ENCODE results near the gene SNPH.
A peak's percentile ranks its signal among the peaks of the same experiment; 100 is the strongest.

The SNPH gene

GRCh38 chr20:1302685-1303541, 36.8 kb downstream of the SNPH start:
- Histone ChIP-seq H3K4me1 (ENCODE audit: control insufficient read depth in 2 of 2, insufficient read depth in 1 of 2, low read depth in 1 of 2, low read length in 2 of 2) (peaks cover 0 to 6% of the 10 kb centered on the region in 2 donors), H3K27me3 (ENCODE audit: control insufficient read depth in 3 of 3, insufficient read depth in 3 of 3, low read depth in 1 of 3, low read length in 3 of 3) (peaks cover 0 to 22% (median 0%) of the 10 kb centered on the region in 3 experiments), H3K9ac (ENCODE audit: low read depth, low read length, poor library complexity) (no peak overlapping the region), H3K9me3 (replicated peaks in 1 of 2; ENCODE audit: control insufficient read depth in 2 of 2, insufficient read depth in 1 of 2, low read depth in 1 of 2, low read length in 2 of 2) (no peaks in the 10 kb centered on the region), H3K4me2 (ENCODE audit: insufficient read depth, low read length, poor library complexity, severe bottlenecking) (no peak overlapping the region), H3K36me3 (replicated peaks in 1 of 2; ENCODE audit: control insufficient read depth in 2 of 2, insufficient read depth in 2 of 2, low read length in 2 of 2) (no peaks in the 10 kb centered on the region), H4K91ac (ENCODE audit: low read depth, low read length, poor library complexity) (no peak overlapping the region), H4K8ac (ENCODE audit: low read depth, low read length) (no peak overlapping the region), H2BK5ac (ENCODE audit: low read length) (no peak overlapping the region), H3K4ac (ENCODE audit: low read length) (no peak overlapping the region), H2BK15ac (ENCODE audit: low read length) (no peak overlapping the region), H2AFZ (ENCODE audit: low read length) (no peak overlapping the region), H2BK120ac (ENCODE audit: low read depth, low read length) (no peak overlapping the region), H3K23ac (ENCODE audit: low read depth, low read length, poor library complexity) (no peak overlapping the region), H2AK5ac (ENCODE audit: low read depth, low read length) (peak overlapping the region; percentile 1), H3K79me1 (ENCODE audit: low read depth, low read length) (no peaks in the 10 kb centered on the region), H3K4me3 (ENCODE audit: low read length in 2 of 2) (no peak overlapping the region), H2BK12ac (ENCODE audit: low read length) (no peak overlapping the region), H3K14ac (ENCODE audit: low read length) (no peak overlapping the region), H3K18ac (ENCODE audit: low read length) (no peak overlapping the region), H3K27ac (replicated peaks; ENCODE audit: low read length) (no peak overlapping the region)
- no CpG with 5 or more reads among the region's 12 CpGs for WGBS, 2 donors (ENCODE audit: extremely low coverage in 2 of 2, insufficient read length in 2 of 2, insufficient replicate concordance in 1 of 2)
- no peak for DNase-seq (ENCODE audit: low spot score)

- Histone ChIP-seq H3K79me1 (ENCODE audit: low read depth, low read length) (no peaks in the 10 kb centered on the region), H3K36me3 (replicated peaks in 1 of 2; ENCODE audit: control insufficient read depth in 2 of 2, insufficient read depth in 2 of 2, low read length in 2 of 2) (no peaks in the 10 kb centered on the region), H3K18ac (ENCODE audit: low read length) (peak overlapping the region; percentile 55), H3K27ac (replicated peaks; ENCODE audit: low read length) (no peak overlapping the region), H3K23ac (ENCODE audit: low read depth, low read length, poor library complexity) (peak overlapping the region; percentile 76), H3K14ac (ENCODE audit: low read length) (no peak overlapping the region), H3K27me3 (ENCODE audit: control insufficient read depth in 3 of 3, insufficient read depth in 3 of 3, low read depth in 1 of 3, low read length in 3 of 3) (peaks cover 0 to 19% (median 0%) of the 10 kb centered on the region in 3 experiments), H2AFZ (ENCODE audit: low read length) (no peak overlapping the region), H4K8ac (ENCODE audit: low read depth, low read length) (no peak overlapping the region), H2AK5ac (ENCODE audit: low read depth, low read length) (peak overlapping the region; percentile 11), H4K91ac (ENCODE audit: low read depth, low read length, poor library complexity) (no peak overlapping the region), H3K4me2 (ENCODE audit: insufficient read depth, low read length, poor library complexity, severe bottlenecking) (no peak overlapping the region), H2BK12ac (ENCODE audit: low read length) (no peak overlapping the region), H3K9ac (ENCODE audit: low read depth, low read length, poor library complexity) (peak overlapping the region; percentile 65), H3K4me3 (ENCODE audit: low read length in 2 of 2) (no peak overlapping the region), H2BK120ac (ENCODE audit: low read depth, low read length) (no peak overlapping the region), H3K4ac (ENCODE audit: low read length) (peak overlapping the region; percentile 38), H3K9me3 (replicated peaks in 1 of 2; ENCODE audit: control insufficient read depth in 2 of 2, insufficient read depth in 1 of 2, low read depth in 1 of 2, low read length in 2 of 2) (no peaks in the 10 kb centered on the region), H2BK15ac (ENCODE audit: low read length) (no peak overlapping the region), H3K4me1 (ENCODE audit: control insufficient read depth in 2 of 2, insufficient read depth in 1 of 2, low read depth in 1 of 2, low read length in 2 of 2) (peaks cover 13 to 19% of the 10 kb centered on the region in 2 donors), H2BK5ac (ENCODE audit: low read length) (no peak overlapping the region)
- no peak for DNase-seq (ENCODE audit: low spot score)
- WGBS, 2 donors (ENCODE audit: extremely low coverage in 2 of 2, insufficient read length in 2 of 2, insufficient replicate concordance in 1 of 2): no CpG with 5 or more reads among the region's 31 CpGs
These were observed 38.8 kb downstream of the SNPH start for GRCh38 chr20:1304710-1305515.

GRCh38 chr20:1305712-1306111, 39.6 kb downstream of the SNPH start:
- Histone ChIP-seq H3K27ac (replicated peaks; ENCODE audit: low read length) (no peak overlapping the region), H2BK5ac (ENCODE audit: low read length) (no peak overlapping the region), H2AK5ac (ENCODE audit: low read depth, low read length) (peak overlapping the region; percentile 11), H3K23ac (ENCODE audit: low read depth, low read length, poor library complexity) (no peak overlapping the region), H3K79me1 (ENCODE audit: low read depth, low read length) (no peaks in the 10 kb centered on the region), H2AFZ (ENCODE audit: low read length) (no peak overlapping the region), H3K4me2 (ENCODE audit: insufficient read depth, low read length, poor library complexity, severe bottlenecking) (no peak overlapping the region), H4K8ac (ENCODE audit: low read depth, low read length) (no peak overlapping the region), H3K36me3 (replicated peaks in 1 of 2; ENCODE audit: control insufficient read depth in 2 of 2, insufficient read depth in 2 of 2, low read length in 2 of 2) (no peaks in the 10 kb centered on the region), H3K4me3 (ENCODE audit: low read length in 2 of 2) (no peak overlapping the region), H3K14ac (ENCODE audit: low read length) (no peak overlapping the region), H4K91ac (ENCODE audit: low read depth, low read length, poor library complexity) (no peak overlapping the region), H3K9ac (ENCODE audit: low read depth, low read length, poor library complexity) (peak overlapping the region; percentile 65), H3K4ac (ENCODE audit: low read length) (no peak overlapping the region), H3K27me3 (ENCODE audit: control insufficient read depth in 3 of 3, insufficient read depth in 3 of 3, low read depth in 1 of 3, low read length in 3 of 3) (peaks cover 0 to 19% (median 0%) of the 10 kb centered on the region in 3 experiments), H3K9me3 (replicated peaks in 1 of 2; ENCODE audit: control insufficient read depth in 2 of 2, insufficient read depth in 1 of 2, low read depth in 1 of 2, low read length in 2 of 2) (no peaks in the 10 kb centered on the region), H2BK12ac (ENCODE audit: low read length) (no peak overlapping the region), H2BK120ac (ENCODE audit: low read depth, low read length) (no peak overlapping the region), H3K4me1 (ENCODE audit: control insufficient read depth in 2 of 2, insufficient read depth in 1 of 2, low read depth in 1 of 2, low read length in 2 of 2) (peaks cover 13 to 18% of the 10 kb centered on the region in 2 donors), H2BK15ac (ENCODE audit: low read length) (no peak overlapping the region), H3K18ac (ENCODE audit: low read length) (peak overlapping the region; percentile 54)
- no peak for DNase-seq (ENCODE audit: low spot score)
- WGBS, 2 donors (ENCODE audit: extremely low coverage in 2 of 2, insufficient read length in 2 of 2, insufficient replicate concordance in 1 of 2): no CpG with 5 or more reads among the region's 24 CpGs
